ENCODE results near the gene PLPP4.

Gene PLPP4

DNA sequence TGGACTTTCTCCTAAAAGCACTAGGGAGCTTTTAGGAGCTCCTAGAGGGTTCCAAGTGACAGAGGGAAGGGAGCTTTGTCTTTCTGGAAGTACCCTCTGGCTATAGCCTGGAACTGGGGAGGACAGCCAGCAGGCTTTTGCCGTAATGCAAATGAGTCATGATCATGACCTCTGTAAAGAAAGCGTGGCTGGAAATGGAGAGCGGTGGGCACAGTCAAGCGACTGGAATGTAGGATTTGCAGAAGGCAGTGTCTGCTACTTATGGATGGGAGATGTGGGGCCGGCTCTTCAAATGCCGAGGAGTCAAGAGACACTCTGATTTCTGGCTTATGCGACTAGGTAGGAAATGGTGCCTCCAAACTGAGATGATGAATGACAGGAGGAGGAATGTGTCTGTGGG, 34.6 kb upstream of the PLPP4 start:
- in situ Hi-C loops (cut with MboI; ENCODE audit: low pct_unique_long_range_greater_than_20kb, low sequenced_read_pairs, unreplicated experiment): loop anchor here (25.0 kb wide), 1 partner anchor 315 kb away; no protein-coding TSS in a partner anchor
- TF ChIP-seq, protein P1, sequence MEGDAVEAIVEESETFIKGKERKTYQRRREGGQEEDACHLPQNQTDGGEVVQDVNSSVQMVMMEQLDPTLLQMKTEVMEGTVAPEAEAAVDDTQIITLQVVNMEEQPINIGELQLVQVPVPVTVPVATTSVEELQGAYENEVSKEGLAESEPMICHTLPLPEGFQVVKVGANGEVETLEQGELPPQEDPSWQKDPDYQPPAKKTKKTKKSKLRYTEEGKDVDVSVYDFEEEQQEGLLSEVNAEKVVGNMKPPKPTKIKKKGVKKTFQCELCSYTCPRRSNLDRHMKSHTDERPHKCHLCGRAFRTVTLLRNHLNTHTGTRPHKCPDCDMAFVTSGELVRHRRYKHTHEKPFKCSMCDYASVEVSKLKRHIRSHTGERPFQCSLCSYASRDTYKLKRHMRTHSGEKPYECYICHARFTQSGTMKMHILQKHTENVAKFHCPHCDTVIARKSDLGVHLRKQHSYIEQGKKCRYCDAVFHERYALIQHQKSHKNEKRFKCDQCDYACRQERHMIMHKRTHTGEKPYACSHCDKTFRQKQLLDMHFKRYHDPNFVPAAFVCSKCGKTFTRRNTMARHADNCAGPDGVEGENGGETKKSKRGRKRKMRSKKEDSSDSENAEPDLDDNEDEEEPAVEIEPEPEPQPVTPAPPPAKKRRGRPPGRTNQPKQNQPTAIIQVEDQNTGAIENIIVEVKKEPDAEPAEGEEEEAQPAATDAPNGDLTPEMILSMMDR (IDR thresholded peaks at IDR 0.05; ENCODE audit: extremely low read depth, insufficient read depth, missing control alignments): no peak
- DNase-seq (ENCODE audit: low spot score): no peak

DNA sequence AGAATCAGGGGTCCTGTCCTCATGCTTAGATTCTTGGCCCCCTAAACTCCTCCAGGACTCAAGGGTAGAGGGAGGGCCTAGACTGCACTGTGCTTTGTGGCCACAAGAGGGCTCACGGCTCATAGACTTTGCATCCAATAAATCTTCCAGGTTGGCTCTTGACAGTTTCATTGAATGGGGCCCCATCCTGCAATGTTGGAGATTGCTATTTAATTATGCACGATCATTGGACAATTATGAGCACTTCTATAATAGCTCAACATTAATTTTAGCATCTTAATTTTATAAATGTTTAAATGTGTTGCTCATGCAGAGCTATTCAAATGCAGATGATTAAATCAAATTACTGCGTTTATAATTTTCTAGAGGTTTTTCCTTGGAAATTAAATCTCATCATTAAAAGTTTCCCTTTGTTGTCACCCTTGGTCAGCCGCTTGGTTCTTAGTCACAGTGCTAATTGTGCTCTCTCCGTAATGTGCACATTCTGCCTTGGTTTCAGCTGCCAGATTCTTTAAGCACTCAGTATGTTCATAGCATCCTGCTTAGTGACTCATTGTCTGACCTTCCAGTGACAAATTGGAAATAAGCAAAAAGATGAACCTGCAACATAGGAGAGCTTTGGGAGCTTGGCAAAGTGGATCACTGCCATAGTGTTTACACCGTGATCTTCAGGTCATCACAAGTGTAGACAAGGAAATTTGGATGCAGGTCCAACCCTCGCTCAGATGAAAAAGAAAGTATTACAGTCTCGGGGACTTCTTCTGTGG, 33.4 kb upstream of the PLPP4 start:
- peak; percentile 57 for DNase-seq (ENCODE audit: low spot score)
- TF ChIP-seq, protein P1 (IDR thresholded peaks at IDR 0.05; ENCODE audit: extremely low read depth, insufficient read depth, missing control alignments): peak; percentile 97
- in situ Hi-C loops (cut with MboI; ENCODE audit: low pct_unique_long_range_greater_than_20kb, low sequenced_read_pairs, unreplicated experiment): loop anchor here (25.0 kb wide), 1 partner anchor 314 kb away; no protein-coding TSS in a partner anchor

- no peak for DNase-seq (ENCODE audit: low spot score)
- in situ Hi-C loops (cut with MboI; ENCODE audit: low pct_unique_long_range_greater_than_20kb, low sequenced_read_pairs, unreplicated experiment): loop anchor here (25.0 kb wide), 1 partner anchor 313 kb away; no protein-coding TSS in a partner anchor
- TF ChIP-seq, protein P1 (IDR thresholded peaks at IDR 0.05; ENCODE audit: extremely low read depth, insufficient read depth, missing control alignments): no peak
Measured at GRCh38 chr10:120424198-120424464, 32.9 kb upstream of the PLPP4 start.

- TF ChIP-seq, protein P1 (IDR thresholded peaks at IDR 0.05; ENCODE audit: extremely low read depth, insufficient read depth, missing control alignments): no peak
- in situ Hi-C loops (cut with MboI; ENCODE audit: low pct_unique_long_range_greater_than_20kb, low sequenced_read_pairs, unreplicated experiment): no loop called here
- no peak for DNase-seq (ENCODE audit: low spot score)
Measured at GRCh38 chr10:120426306-120426705, 30.7 kb upstream of the PLPP4 start.

GRCh38 chr10:120428754-120429153, 28.3 kb upstream of the PLPP4 start:
- TF ChIP-seq, protein P1 (IDR thresholded peaks at IDR 0.05; ENCODE audit: extremely low read depth, insufficient read depth, missing control alignments): no peak
- no peak for DNase-seq (ENCODE audit: low spot score)
- in situ Hi-C loops (cut with MboI; ENCODE audit: low pct_unique_long_range_greater_than_20kb, low sequenced_read_pairs, unreplicated experiment): no loop called here

GRCh38 chr10:120429395-120429794, 27.6 kb upstream of the PLPP4 start:
- in situ Hi-C loops (cut with MboI; ENCODE audit: low pct_unique_long_range_greater_than_20kb, low sequenced_read_pairs, unreplicated experiment): no loop called here
- DNase-seq (ENCODE audit: low spot score): no peak
- TF ChIP-seq, protein P1 (IDR thresholded peaks at IDR 0.05; ENCODE audit: extremely low read depth, insufficient read depth, missing control alignments): no peak

All from GM13977 (cell line).